K562 (cell line): ENCODE measurements around the gene TMEM185B. TPM values are rescaled to one million over a fixed set of nuclear protein-coding genes. Genes with fewer than 3 reads are reported as not detected.

ENCODE experiments used
- BCL6 ChIP-seq: fragments of 250-450 bp; sonication (Bioruptor Pico); IDR thresholded peaks from 2 replicates; pipeline ENCODE4 v1.4.0; 2020
- BCOR ChIP-seq: fragments of 450-650 bp; IDR thresholded peaks from 2 replicates; pipeline ENCODE4 v1.6.1; 2016
- CBX1 ChIP-seq: sonication (generic); IDR thresholded peaks from 2 replicates; pipeline ENCODE4 v1.6.1; 2016; ENCODE audit warnings: antibody characterized with exemption, low read depth, mild to moderate bottlenecking
- ETV5 ChIP-seq: sonication (generic); formaldehyde crosslinking; IDR thresholded peaks from 2 replicates; pipeline ENCODE4 v1.4.0; 2020; ENCODE audit warnings: low read depth, mild to moderate bottlenecking, missing genetic modification reagents
- HIVEP1 ChIP-seq: fragments of 250-450 bp; sonication (Bioruptor Pico); IDR thresholded peaks from 2 replicates; pipeline ENCODE4 v1.4.0; 2020; ENCODE audit warnings: mild to moderate bottlenecking
- MTA1 ChIP-seq: fragments of 450-650 bp; IDR thresholded peaks from 2 replicates; pipeline ENCODE4 v1.6.1; 2017; ENCODE audit warnings: borderline replicate concordance
- PHF8 ChIP-seq: fragments of 200-600 bp; sonication (generic); IDR thresholded peaks from 2 replicates; pipeline ENCODE4 v1.6.1; 2012; ENCODE audit warnings: mixed run types, mild to moderate bottlenecking, inconsistent platforms, low read length, moderate library complexity, borderline replicate concordance
- POLR3G ChIP-seq: IDR thresholded peaks from 2 replicates; pipeline ENCODE4 v1.6.1; 2011; ENCODE audit not compliant: insufficient read length, insufficient replicate concordance; ENCODE audit errors: extremely low read depth
- RBM25 ChIP-seq: fragments of 200-400 bp; formaldehyde crosslinking; IDR thresholded peaks from 2 replicates; pipeline ENCODE4 v1.6.1; 2018; ENCODE audit warnings: low read length, low read depth, moderate library complexity; ENCODE audit not compliant: severe bottlenecking
- RUNX1 ChIP-seq: sonication (generic); IDR thresholded peaks from 2 replicates; pipeline ENCODE4 v1.6.1; 2016; ENCODE audit warnings: antibody characterized with exemption, low read depth
- SETDB1 ChIP-seq: IDR thresholded peaks from one replicate; pipeline ENCODE4 v1.6.1; 2012; ENCODE audit warnings: low read length, control low read depth, inconsistent platforms
- SNRNP70 ChIP-seq: fragments of 200-400 bp; formaldehyde crosslinking; optimal IDR thresholded peaks from 2 replicates; pipeline ENCODE3; 2017; ENCODE audit warnings: low read depth, low read length
- ZNF696 ChIP-seq: fragments of 250-450 bp; sonication (Bioruptor Pico); conservative IDR thresholded peaks from 2 replicates; pipeline ENCODE4 v1.4.0; 2020; ENCODE audit warnings: mild to moderate bottlenecking, moderate library complexity
- polyA plus RNA-seq, 8 experiments: library from polyadenylated mRNA; depleted of rRNA in 4 of 8; stranded (reverse) in 5 of 8; unstranded in 3 of 8; fragments of >200 nt; fragmentation: Nextera tagmentation in 2 of 8; fragmentation: Illumina TruSeq in 1 of 8; extraction: Ambion mirVana in 2 of 8; extraction: Trizol in 1 of 8; gene quantifications; 2 replicates each; pipeline versions ENCODE4 v1.2.1 to v1.2.3, GENCODE V29; 2011 to 2014; ENCODE audit warnings: inconsistent platforms in 1 of 8, missing spikeins in 1 of 8
- total RNA-seq, 7 experiments: library from RNA; depleted of rRNA in 6 of 7; stranded (reverse); fragments of >200 nt in 6 of 7; fragmentation: Illumina TruSeq in 2 of 7; extraction: Trizol in 2 of 7; gene quantifications; 2 replicates each; pipeline versions ENCODE4 v1.2.1 to v1.2.3, GENCODE V29; 2011 to 2021; ENCODE audit warnings: low replicate concordance in 1 of 7
- TF ChIP-seq, protein P1 (sequence below): fragments of 450-650 bp; formaldehyde crosslinking; IDR thresholded peaks from 2 replicates; pipeline ENCODE4 v1.4.0; 2020; ENCODE audit warnings: mild to moderate bottlenecking, moderate library complexity
- TF ChIP-seq, protein P2 (sequence below): sonication (generic); formaldehyde crosslinking; IDR thresholded peaks from 2 replicates; pipeline ENCODE4 v1.8.0; 2022; ENCODE audit warnings: mild to moderate bottlenecking, missing genetic modification reagents
- TF ChIP-seq, protein P3 (sequence below), 2 experiments: fragments of 450-650 bp in 1 of 2; IDR thresholded peaks; 2 replicates each; pipeline ENCODE4 v1.6.1; 2011 to 2017; ENCODE audit warnings: low read depth in 2 of 2, antibody characterized with exemption in 1 of 2, borderline replicate concordance in 1 of 2, low read length in 1 of 2, mild to moderate bottlenecking in 1 of 2, mixed read lengths in 1 of 2; ENCODE audit not compliant: control insufficient read depth in 1 of 2
- TF ChIP-seq, protein P4 (sequence below): fragments of 250-450 bp; sonication (Bioruptor Pico); IDR thresholded peaks from 2 replicates; pipeline ENCODE4 v1.5.0; 2020; ENCODE audit warnings: mild to moderate bottlenecking

The TMEM185B gene
- total and polyA plus RNA-seq, 9 of the 15 experiments (the other 6 are each of a cell fraction or from before 2014, with no cell fraction given), result 2.9 to 28.2 (median 11.5) TPM

DNA sequence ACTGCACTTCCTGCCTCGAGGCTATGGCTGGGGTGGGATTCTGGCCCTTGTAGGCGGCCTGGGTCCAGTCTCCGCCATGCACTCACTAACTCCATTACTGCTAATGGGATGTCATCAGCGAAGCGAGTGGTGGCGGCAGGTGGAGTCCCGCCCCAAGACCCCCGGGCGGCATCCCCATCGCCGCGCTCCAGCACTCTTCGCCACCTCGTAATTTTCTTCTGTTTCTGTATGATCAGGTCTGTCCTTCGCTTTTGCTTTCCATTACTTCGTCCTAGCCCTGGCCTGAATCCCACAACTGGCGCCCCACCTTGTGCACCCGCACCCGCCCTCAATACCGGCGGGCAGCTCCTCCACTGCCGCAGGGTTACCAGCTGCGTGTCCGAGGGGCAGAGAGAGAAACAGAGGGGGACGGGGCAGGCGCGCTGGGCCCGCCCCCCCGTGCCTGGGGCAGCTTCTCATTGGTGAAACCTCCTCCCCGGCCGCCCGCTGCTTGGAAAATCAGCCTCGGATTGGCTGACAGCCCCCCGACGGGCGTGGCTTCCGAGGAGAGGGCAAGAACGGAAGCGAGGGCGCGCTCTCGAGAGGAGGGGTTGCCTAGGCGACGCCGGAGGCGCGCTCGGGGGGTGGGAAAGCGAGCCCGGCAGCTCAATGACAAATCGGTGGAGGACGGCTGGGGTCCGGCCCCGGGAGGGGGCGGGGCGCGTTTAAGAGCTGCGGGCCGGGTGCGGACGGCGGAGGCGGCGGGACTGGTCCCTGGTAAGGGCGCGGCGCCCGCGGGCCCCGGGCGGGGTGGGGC lies 29.2 kb upstream of the TMEM185B start, which contains the start of gene RALB (continued):
- TF ChIP-seq BCL6 (CRISPR knock-in tag) (no peak), ZNF696 (CRISPR knock-in tag) (no peak), RUNX1 (no peak), RBM25 (peak; percentile 88), ETV5 (CRISPR knock-in tag) (no peak), HIVEP1 (no peak), SNRNP70 (no peak), CBX1 (no peak), POLR3G (no peak), PHF8 (peak; percentile 41; the same call in 1 of the 2 replicates), BCOR (no peak), SETDB1 (no peak), MTA1 (no peak)
- TF ChIP-seq, protein P1, sequence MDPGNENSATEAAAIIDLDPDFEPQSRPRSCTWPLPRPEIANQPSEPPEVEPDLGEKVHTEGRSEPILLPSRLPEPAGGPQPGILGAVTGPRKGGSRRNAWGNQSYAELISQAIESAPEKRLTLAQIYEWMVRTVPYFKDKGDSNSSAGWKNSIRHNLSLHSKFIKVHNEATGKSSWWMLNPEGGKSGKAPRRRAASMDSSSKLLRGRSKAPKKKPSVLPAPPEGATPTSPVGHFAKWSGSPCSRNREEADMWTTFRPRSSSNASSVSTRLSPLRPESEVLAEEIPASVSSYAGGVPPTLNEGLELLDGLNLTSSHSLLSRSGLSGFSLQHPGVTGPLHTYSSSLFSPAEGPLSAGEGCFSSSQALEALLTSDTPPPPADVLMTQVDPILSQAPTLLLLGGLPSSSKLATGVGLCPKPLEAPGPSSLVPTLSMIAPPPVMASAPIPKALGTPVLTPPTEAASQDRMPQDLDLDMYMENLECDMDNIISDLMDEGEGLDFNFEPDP, result 0 out of 2 replicates have a peak, but pooled peaks have one; percentile 37
- TF ChIP-seq, protein P2, sequence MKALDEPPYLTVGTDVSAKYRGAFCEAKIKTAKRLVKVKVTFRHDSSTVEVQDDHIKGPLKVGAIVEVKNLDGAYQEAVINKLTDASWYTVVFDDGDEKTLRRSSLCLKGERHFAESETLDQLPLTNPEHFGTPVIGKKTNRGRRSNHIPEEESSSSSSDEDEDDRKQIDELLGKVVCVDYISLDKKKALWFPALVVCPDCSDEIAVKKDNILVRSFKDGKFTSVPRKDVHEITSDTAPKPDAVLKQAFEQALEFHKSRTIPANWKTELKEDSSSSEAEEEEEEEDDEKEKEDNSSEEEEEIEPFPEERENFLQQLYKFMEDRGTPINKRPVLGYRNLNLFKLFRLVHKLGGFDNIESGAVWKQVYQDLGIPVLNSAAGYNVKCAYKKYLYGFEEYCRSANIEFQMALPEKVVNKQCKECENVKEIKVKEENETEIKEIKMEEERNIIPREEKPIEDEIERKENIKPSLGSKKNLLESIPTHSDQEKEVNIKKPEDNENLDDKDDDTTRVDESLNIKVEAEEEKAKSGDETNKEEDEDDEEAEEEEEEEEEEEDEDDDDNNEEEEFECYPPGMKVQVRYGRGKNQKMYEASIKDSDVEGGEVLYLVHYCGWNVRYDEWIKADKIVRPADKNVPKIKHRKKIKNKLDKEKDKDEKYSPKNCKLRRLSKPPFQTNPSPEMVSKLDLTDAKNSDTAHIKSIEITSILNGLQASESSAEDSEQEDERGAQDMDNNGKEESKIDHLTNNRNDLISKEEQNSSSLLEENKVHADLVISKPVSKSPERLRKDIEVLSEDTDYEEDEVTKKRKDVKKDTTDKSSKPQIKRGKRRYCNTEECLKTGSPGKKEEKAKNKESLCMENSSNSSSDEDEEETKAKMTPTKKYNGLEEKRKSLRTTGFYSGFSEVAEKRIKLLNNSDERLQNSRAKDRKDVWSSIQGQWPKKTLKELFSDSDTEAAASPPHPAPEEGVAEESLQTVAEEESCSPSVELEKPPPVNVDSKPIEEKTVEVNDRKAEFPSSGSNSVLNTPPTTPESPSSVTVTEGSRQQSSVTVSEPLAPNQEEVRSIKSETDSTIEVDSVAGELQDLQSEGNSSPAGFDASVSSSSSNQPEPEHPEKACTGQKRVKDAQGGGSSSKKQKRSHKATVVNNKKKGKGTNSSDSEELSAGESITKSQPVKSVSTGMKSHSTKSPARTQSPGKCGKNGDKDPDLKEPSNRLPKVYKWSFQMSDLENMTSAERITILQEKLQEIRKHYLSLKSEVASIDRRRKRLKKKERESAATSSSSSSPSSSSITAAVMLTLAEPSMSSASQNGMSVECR (CRISPR knock-in tag), result no peak
- TF ChIP-seq, protein P3, sequence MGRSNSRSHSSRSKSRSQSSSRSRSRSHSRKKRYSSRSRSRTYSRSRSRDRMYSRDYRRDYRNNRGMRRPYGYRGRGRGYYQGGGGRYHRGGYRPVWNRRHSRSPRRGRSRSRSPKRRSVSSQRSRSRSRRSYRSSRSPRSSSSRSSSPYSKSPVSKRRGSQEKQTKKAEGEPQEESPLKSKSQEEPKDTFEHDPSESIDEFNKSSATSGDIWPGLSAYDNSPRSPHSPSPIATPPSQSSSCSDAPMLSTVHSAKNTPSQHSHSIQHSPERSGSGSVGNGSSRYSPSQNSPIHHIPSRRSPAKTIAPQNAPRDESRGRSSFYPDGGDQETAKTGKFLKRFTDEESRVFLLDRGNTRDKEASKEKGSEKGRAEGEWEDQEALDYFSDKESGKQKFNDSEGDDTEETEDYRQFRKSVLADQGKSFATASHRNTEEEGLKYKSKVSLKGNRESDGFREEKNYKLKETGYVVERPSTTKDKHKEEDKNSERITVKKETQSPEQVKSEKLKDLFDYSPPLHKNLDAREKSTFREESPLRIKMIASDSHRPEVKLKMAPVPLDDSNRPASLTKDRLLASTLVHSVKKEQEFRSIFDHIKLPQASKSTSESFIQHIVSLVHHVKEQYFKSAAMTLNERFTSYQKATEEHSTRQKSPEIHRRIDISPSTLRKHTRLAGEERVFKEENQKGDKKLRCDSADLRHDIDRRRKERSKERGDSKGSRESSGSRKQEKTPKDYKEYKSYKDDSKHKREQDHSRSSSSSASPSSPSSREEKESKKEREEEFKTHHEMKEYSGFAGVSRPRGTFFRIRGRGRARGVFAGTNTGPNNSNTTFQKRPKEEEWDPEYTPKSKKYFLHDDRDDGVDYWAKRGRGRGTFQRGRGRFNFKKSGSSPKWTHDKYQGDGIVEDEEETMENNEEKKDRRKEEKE (IDR thresholded peaks at IDR 0.05; ENCODE audit: borderline replicate concordance in 1 of 2, control insufficient read depth in 1 of 2, low read depth in 2 of 2, low read length in 1 of 2), result no peak
- TF ChIP-seq, protein P4, sequence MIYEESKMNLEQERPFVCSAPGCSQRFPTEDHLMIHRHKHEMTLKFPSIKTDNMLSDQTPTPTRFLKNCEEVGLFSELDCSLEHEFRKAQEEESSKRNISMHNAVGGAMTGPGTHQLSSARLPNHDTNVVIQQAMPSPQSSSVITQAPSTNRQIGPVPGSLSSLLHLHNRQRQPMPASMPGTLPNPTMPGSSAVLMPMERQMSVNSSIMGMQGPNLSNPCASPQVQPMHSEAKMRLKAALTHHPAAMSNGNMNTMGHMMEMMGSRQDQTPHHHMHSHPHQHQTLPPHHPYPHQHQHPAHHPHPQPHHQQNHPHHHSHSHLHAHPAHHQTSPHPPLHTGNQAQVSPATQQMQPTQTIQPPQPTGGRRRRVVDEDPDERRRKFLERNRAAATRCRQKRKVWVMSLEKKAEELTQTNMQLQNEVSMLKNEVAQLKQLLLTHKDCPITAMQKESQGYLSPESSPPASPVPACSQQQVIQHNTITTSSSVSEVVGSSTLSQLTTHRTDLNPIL (CRISPR knock-in tag), result no peak
